ENCODE measurements around the gene NELFB.

GRCh38 chr9:137297966-137298365, 42.8 kb downstream of the NELFB start:
- TF ChIP-seq TEAD4 (CRISPR knock-in tag; IDR thresholded peaks at IDR 0.05) (no peak), CTCF (IDR thresholded peaks at IDR 0.05) (no peak), RELA (CRISPR knock-in tag; IDR thresholded peaks at IDR 0.05; ENCODE audit: borderline replicate concordance) (no peak), ATF6 (CRISPR knock-in tag; IDR thresholded peaks at IDR 0.05) (no peak), ATF2 (CRISPR knock-in tag; IDR thresholded peaks at IDR 0.05; ENCODE audit: borderline replicate concordance, low read depth) (no peak), TP53 (CRISPR knock-in tag; IDR thresholded peaks at IDR 0.05) (no peak), USF2 (CRISPR knock-in tag; IDR thresholded peaks at IDR 0.05) (no peak)

All from WTC11 (cell line).